Measurements from ENCODE around the gene UBTF.

The UBTF gene

DNA sequence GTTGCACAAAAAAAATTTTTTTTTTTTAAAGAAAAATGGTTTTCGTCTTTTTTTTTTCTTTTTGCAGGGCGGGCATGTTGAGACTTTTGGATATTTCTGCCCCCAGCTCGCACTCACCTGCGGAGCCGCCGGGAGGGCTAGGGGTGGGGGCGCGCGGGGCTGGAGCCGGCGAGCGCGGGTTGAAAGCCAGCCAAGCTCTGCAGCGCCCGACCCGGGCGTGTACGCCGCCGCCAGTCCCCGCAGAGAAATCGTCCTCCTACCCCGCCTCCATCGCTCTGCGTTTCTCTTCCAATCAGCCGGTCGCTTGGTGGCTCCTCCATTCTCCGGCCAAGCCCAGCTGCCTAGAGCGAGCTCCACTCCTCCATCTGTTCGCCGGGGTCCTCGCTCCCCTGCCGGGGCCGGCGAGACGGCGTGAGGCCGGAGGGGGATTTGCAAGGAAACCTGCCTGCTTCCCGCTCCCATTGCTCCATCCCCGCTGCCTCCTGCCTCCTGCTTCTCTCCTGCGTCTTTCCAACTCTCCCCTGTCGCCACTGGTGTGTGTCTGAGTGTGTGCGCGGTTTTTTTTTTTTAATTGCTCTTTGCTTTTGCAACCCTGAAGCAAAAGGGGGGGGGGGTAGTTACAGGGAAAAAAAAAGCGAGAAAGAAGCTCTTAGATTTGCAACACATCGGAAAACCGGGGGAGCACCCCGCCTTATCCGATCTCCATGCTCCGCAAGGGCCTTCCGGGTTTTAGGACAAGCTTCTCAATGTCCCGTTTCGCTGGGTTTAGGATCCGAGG is 1.8 kb upstream of the UBTF start (continued):
- TF ChIP-seq, protein P1, sequence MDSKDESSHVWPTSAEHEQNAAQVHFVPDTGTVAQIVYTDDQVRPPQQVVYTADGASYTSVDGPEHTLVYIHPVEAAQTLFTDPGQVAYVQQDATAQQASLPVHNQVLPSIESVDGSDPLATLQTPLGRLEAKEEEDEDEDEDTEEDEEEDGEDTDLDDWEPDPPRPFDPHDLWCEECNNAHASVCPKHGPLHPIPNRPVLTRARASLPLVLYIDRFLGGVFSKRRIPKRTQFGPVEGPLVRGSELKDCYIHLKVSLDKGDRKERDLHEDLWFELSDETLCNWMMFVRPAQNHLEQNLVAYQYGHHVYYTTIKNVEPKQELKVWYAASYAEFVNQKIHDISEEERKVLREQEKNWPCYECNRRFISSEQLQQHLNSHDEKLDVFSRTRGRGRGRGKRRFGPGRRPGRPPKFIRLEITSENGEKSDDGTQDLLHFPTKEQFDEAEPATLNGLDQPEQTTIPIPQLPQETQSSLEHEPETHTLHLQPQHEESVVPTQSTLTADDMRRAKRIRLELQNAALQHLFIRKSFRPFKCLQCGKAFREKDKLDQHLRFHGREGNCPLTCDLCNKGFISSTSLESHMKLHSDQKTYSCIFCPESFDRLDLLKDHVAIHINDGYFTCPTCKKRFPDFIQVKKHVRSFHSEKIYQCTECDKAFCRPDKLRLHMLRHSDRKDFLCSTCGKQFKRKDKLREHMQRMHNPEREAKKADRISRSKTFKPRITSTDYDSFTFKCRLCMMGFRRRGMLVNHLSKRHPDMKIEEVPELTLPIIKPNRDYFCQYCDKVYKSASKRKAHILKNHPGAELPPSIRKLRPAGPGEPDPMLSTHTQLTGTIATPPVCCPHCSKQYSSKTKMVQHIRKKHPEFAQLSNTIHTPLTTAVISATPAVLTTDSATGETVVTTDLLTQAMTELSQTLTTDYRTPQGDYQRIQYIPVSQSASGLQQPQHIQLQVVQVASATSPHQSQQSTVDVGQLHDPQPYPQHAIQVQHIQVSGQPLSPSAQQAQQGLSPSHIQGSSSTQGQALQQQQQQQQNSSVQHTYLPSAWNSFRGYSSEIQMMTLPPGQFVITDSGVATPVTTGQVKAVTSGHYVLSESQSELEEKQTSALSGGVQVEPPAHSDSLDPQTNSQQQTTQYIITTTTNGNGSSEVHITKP (tag by site-specific recombination; IDR thresholded peaks at IDR 0.05): no peak
- TF ChIP-seq KLF9 (tag by site-specific recombination; IDR thresholded peaks at IDR 0.05; ENCODE audit: low read depth): 0 out of 2 replicates have a peak, but pooled peaks have one; percentile 34
- TF ChIP-seq ZNF654 (tag by site-specific recombination; IDR thresholded peaks at IDR 0.05; ENCODE audit: low read depth): no peak
- peak; percentile 34 for TF ChIP-seq ZNF629 (tag by site-specific recombination; IDR thresholded peaks at IDR 0.05)
- TF ChIP-seq, protein P2, sequence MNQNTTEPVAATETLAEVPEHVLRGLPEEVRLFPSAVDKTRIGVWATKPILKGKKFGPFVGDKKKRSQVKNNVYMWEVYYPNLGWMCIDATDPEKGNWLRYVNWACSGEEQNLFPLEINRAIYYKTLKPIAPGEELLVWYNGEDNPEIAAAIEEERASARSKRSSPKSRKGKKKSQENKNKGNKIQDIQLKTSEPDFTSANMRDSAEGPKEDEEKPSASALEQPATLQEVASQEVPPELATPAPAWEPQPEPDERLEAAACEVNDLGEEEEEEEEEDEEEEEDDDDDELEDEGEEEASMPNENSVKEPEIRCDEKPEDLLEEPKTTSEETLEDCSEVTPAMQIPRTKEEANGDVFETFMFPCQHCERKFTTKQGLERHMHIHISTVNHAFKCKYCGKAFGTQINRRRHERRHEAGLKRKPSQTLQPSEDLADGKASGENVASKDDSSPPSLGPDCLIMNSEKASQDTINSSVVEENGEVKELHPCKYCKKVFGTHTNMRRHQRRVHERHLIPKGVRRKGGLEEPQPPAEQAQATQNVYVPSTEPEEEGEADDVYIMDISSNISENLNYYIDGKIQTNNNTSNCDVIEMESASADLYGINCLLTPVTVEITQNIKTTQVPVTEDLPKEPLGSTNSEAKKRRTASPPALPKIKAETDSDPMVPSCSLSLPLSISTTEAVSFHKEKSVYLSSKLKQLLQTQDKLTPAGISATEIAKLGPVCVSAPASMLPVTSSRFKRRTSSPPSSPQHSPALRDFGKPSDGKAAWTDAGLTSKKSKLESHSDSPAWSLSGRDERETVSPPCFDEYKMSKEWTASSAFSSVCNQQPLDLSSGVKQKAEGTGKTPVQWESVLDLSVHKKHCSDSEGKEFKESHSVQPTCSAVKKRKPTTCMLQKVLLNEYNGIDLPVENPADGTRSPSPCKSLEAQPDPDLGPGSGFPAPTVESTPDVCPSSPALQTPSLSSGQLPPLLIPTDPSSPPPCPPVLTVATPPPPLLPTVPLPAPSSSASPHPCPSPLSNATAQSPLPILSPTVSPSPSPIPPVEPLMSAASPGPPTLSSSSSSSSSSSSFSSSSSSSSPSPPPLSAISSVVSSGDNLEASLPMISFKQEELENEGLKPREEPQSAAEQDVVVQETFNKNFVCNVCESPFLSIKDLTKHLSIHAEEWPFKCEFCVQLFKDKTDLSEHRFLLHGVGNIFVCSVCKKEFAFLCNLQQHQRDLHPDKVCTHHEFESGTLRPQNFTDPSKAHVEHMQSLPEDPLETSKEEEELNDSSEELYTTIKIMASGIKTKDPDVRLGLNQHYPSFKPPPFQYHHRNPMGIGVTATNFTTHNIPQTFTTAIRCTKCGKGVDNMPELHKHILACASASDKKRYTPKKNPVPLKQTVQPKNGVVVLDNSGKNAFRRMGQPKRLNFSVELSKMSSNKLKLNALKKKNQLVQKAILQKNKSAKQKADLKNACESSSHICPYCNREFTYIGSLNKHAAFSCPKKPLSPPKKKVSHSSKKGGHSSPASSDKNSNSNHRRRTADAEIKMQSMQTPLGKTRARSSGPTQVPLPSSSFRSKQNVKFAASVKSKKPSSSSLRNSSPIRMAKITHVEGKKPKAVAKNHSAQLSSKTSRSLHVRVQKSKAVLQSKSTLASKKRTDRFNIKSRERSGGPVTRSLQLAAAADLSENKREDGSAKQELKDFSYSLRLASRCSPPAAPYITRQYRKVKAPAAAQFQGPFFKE (tag by site-specific recombination; IDR thresholded peaks at IDR 0.05; ENCODE audit: borderline replicate concordance): no peak
- peak; percentile 80 for TF ChIP-seq SP2 (tag by site-specific recombination; IDR thresholded peaks at IDR 0.05)
- no peak for TF ChIP-seq ZNF404 (tag by site-specific recombination; IDR thresholded peaks at IDR 0.05)
- peak; percentile 33; the same call in 1 of the 2 replicates for TF ChIP-seq YY1 (tag by site-specific recombination; IDR thresholded peaks at IDR 0.05)
- TF ChIP-seq, protein P3, sequence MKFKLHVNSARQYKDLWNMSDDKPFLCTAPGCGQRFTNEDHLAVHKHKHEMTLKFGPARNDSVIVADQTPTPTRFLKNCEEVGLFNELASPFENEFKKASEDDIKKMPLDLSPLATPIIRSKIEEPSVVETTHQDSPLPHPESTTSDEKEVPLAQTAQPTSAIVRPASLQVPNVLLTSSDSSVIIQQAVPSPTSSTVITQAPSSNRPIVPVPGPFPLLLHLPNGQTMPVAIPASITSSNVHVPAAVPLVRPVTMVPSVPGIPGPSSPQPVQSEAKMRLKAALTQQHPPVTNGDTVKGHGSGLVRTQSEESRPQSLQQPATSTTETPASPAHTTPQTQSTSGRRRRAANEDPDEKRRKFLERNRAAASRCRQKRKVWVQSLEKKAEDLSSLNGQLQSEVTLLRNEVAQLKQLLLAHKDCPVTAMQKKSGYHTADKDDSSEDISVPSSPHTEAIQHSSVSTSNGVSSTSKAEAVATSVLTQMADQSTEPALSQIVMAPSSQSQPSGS (tag by site-specific recombination; IDR thresholded peaks at IDR 0.05; ENCODE audit: low read depth): no peak
- TF ChIP-seq ZNF433 (tag by site-specific recombination; IDR thresholded peaks at IDR 0.05; ENCODE audit: low read depth): no peak
- peak; percentile 73; the same call in 1 of the 2 replicates for TF ChIP-seq ZNF394 (tag by site-specific recombination; IDR thresholded peaks at IDR 0.05; ENCODE audit: borderline replicate concordance)
- TF ChIP-seq ZNF19 (tag by site-specific recombination; IDR thresholded peaks at IDR 0.05; ENCODE audit: low read depth): no peak
- no peak for TF ChIP-seq GLI2 (tag by site-specific recombination; IDR thresholded peaks at IDR 0.05; ENCODE audit: borderline replicate concordance, low read depth)
- no peak for TF ChIP-seq ZNF548 (tag by site-specific recombination; IDR thresholded peaks at IDR 0.05)
- no peak for TF ChIP-seq ZNF202 (tag by site-specific recombination; IDR thresholded peaks at IDR 0.05; ENCODE audit: borderline replicate concordance)
- TF ChIP-seq REPIN1 (tag by site-specific recombination; IDR thresholded peaks at IDR 0.05; ENCODE audit: low read depth): no peak
- no peak for TF ChIP-seq ZNF571 (tag by site-specific recombination; IDR thresholded peaks at IDR 0.05)
- no peak for TF ChIP-seq ZNF37A (tag by site-specific recombination; IDR thresholded peaks at IDR 0.05)
- TF ChIP-seq ZNF670 (tag by site-specific recombination; IDR thresholded peaks at IDR 0.05; ENCODE audit: low read depth): no peak
- TF ChIP-seq OVOL3 (tag by site-specific recombination; IDR thresholded peaks at IDR 0.05): no peak
- no peak for TF ChIP-seq ZBTB21 (tag by site-specific recombination; IDR thresholded peaks at IDR 0.05)
- no peak for TF ChIP-seq HOXC10 (CRISPR knock-in tag; IDR thresholded peaks at IDR 0.05)
- TF ChIP-seq, protein P4, sequence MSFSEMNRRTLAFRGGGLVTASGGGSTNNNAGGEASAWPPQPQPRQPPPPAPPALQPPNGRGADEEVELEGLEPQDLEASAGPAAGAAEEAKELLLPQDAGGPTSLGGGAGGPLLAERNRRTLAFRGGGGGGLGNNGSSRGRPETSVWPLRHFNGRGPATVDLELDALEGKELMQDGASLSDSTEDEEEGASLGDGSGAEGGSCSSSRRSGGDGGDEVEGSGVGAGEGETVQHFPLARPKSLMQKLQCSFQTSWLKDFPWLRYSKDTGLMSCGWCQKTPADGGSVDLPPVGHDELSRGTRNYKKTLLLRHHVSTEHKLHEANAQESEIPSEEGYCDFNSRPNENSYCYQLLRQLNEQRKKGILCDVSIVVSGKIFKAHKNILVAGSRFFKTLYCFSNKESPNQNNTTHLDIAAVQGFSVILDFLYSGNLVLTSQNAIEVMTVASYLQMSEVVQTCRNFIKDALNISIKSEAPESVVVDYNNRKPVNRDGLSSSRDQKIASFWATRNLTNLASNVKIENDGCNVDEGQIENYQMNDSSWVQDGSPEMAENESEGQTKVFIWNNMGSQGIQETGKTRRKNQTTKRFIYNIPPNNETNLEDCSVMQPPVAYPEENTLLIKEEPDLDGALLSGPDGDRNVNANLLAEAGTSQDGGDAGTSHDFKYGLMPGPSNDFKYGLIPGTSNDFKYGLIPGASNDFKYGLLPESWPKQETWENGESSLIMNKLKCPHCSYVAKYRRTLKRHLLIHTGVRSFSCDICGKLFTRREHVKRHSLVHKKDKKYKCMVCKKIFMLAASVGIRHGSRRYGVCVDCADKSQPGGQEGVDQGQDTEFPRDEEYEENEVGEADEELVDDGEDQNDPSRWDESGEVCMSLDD (tag by site-specific recombination; IDR thresholded peaks at IDR 0.05): no peak; the same call in none of the 2 replicates
- no peak for TF ChIP-seq ZFP3 (tag by site-specific recombination; IDR thresholded peaks at IDR 0.05; ENCODE audit: low read depth)
- no peak for TF ChIP-seq ZNF664 (tag by site-specific recombination; IDR thresholded peaks at IDR 0.05)
- peak; percentile 53; the same call in 1 of the 2 replicates for TF ChIP-seq ZNF366 (tag by site-specific recombination; conservative IDR thresholded peaks at IDR 0.05)
- no peak for TF ChIP-seq OSR2 (tag by site-specific recombination; IDR thresholded peaks at IDR 0.05)

All from HEK293 (cell line).